PC-9 (cell line): ENCODE data around the gene DGKG.

Experiments
- EZH2 ChIP-seq: fragments of 200-600 bp; sonication (generic); IDR thresholded peaks from 2 replicates; pipeline ENCODE4 v1.8.0; 2017; ENCODE audit warnings: antibody characterized with exemption, low read depth
- TF ChIP-seq, protein P1 (sequence below): fragments of 200-600 bp; sonication (generic); conservative IDR thresholded peaks from 2 replicates; pipeline ENCODE4 v1.6.1; 2017; ENCODE audit warnings: mixed run types, antibody characterized with exemption, mild to moderate bottlenecking, moderate library complexity

DNA sequence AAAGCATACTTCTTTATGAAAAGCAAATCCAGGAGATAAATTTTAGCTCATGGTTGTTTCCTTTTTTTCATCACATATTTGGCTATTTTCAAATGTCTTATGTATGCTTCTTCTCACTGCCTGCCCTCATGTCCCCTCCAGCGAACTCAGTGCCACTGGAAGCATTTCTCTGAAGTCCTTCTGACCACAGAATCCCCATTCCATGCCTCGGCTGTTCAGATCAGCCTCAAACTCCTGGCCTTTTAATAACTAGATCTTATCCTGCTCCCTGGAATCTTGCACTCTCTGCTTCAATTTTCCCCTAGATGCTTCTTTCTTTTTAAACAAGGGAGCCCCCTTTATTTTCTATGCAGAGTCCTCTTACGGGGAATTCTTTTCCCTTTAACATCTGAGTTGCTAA, 263.3 kb downstream of the DGKG start:
- TF ChIP-seq, protein P1, sequence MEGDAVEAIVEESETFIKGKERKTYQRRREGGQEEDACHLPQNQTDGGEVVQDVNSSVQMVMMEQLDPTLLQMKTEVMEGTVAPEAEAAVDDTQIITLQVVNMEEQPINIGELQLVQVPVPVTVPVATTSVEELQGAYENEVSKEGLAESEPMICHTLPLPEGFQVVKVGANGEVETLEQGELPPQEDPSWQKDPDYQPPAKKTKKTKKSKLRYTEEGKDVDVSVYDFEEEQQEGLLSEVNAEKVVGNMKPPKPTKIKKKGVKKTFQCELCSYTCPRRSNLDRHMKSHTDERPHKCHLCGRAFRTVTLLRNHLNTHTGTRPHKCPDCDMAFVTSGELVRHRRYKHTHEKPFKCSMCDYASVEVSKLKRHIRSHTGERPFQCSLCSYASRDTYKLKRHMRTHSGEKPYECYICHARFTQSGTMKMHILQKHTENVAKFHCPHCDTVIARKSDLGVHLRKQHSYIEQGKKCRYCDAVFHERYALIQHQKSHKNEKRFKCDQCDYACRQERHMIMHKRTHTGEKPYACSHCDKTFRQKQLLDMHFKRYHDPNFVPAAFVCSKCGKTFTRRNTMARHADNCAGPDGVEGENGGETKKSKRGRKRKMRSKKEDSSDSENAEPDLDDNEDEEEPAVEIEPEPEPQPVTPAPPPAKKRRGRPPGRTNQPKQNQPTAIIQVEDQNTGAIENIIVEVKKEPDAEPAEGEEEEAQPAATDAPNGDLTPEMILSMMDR, result no peak
- no peak for TF ChIP-seq EZH2
